Neural crest cell (in vitro differentiated cells): ENCODE results near the gene ITGAL. TPM values are rescaled to one million over a fixed set of nuclear protein-coding genes. Genes with fewer than 3 reads are reported as not detected.

Source experiments
- DNase-seq: peaks from one replicate; pipeline ENCODE4 v3.0.0; 2021; ENCODE audit warnings: low read depth, mixed read lengths, low spot score
- H3K27ac Mint-ChIP-seq: one replicate; pipeline ENCODE4 v1.8.0; 2021; ENCODE audit warnings: mild to moderate bottlenecking, mixed read lengths; ENCODE audit not compliant: unreplicated experiment
- H3K27me3 Mint-ChIP-seq: 2 replicates; pipeline ENCODE4 v1.8.0; 2021; ENCODE audit warnings: low read depth, mild to moderate bottlenecking, mixed read lengths
- H3K36me3 Mint-ChIP-seq: 2 replicates; pipeline ENCODE4 v1.8.0; 2021; ENCODE audit warnings: low read depth, mild to moderate bottlenecking, mixed read lengths
- H3K4me1 Mint-ChIP-seq: 2 replicates; pipeline ENCODE4 v1.8.0; 2021; ENCODE audit warnings: mixed read lengths
- H3K4me3 Mint-ChIP-seq: one replicate; pipeline ENCODE4 v1.8.0; 2021; ENCODE audit warnings: mild to moderate bottlenecking, mixed read lengths
- H3K9me3 Mint-ChIP-seq: 2 replicates; pipeline ENCODE4 v1.8.0; 2021; ENCODE audit warnings: mixed read lengths
- total RNA-seq: library from RNA; stranded (reverse); gene quantifications from 2 replicates; pipeline ENCODE4 v1.2.1, GENCODE V29; 2021
- TF ChIP-seq, protein P1 (sequence below): fragments of 200-600 bp; sonication (generic); conservative IDR thresholded peaks from 2 replicates; pipeline ENCODE4 v1.5.0; 2021; ENCODE audit warnings: antibody characterized with exemption, mild to moderate bottlenecking

ITGAL gene
- total RNA-seq, 1 donor from 2014 or later = not detected

DNA sequence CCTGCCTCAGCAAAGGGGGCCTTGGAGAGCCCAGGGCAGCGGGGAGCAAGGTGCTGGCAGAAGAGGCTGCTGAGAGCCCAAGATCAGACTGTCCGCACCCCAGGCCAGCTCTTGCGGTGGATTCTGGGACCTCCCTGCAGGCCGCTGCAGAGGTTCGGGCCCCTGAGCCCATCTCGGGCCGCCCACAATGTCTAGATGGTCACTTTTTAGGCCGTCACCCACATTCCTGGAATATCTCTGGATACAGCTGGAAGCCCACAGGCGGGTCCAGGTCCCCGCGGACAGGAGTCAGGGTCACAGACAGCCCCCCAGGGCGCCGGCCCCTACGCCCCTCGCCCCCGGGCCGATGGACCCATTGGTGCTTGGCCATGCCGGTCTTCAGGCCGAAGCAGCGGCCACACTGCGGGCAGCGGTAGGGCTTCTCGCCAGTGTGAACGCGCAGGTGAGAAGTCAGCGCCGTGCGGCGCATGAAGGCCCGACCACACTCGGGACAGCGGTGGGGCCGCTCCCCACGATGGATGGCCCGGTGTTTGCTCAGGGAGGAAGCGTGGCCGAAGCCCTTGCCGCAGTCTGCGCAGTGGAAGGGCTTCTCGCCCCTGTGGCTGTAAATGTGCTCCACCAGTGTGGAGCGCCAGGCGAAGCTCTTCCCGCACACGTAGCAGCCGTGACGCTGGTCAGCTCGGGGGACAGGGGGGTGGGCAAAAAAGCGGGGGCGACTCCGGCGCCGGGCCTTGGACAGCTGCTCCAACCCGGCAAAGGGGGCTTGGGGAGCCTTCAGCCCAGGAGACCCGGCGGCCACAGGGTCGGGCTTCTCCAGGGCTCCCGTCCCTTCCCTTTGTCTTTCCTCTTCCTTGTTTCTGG, 60.0 kb downstream of the ITGAL start:
- Mint-ChIP-seq H3K27ac (no peak overlapping the region), H3K36me3 (peaks cover 2% of the 10 kb centered on the region), H3K4me3 (peak overlapping the region; percentile 87), H3K9me3 (no peaks in the 10 kb centered on the region), H3K27me3 (no peaks in the 10 kb centered on the region), H3K4me1 (peaks cover 33% of the 10 kb centered on the region)
- TF ChIP-seq, protein P1, sequence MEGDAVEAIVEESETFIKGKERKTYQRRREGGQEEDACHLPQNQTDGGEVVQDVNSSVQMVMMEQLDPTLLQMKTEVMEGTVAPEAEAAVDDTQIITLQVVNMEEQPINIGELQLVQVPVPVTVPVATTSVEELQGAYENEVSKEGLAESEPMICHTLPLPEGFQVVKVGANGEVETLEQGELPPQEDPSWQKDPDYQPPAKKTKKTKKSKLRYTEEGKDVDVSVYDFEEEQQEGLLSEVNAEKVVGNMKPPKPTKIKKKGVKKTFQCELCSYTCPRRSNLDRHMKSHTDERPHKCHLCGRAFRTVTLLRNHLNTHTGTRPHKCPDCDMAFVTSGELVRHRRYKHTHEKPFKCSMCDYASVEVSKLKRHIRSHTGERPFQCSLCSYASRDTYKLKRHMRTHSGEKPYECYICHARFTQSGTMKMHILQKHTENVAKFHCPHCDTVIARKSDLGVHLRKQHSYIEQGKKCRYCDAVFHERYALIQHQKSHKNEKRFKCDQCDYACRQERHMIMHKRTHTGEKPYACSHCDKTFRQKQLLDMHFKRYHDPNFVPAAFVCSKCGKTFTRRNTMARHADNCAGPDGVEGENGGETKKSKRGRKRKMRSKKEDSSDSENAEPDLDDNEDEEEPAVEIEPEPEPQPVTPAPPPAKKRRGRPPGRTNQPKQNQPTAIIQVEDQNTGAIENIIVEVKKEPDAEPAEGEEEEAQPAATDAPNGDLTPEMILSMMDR = no peak
- DNase-seq = no peak

DNA sequence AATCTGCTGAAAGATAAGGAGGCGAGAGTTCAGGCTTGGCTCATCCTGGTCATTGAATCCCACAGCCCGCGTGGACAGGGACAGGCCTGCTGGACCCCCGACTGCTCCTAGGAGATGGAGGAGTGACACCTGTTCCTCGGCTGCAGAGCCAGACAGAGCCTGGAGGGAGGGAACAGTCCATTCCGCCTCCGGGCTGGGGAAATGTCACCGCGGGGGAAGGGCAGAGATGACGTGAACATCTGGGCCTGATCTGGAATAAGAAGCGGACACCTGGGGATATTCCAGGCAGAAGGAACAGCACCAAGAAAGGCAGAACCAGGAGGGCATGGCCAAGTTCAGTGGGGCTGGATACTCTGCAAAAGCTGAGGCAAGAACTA, 60.6 kb downstream of the ITGAL start:
- H3K27me3 Mint-ChIP-seq = no peaks in the 10 kb centered on the region
- H3K4me3 Mint-ChIP-seq = peak overlapping the region; percentile 87
- TF ChIP-seq, protein P1 = no peak
- H3K36me3 Mint-ChIP-seq = peaks cover 2% of the 10 kb centered on the region
- DNase-seq = no peak
- no peak overlapping the region for H3K27ac Mint-ChIP-seq
- H3K4me1 Mint-ChIP-seq = peaks cover 28% of the 10 kb centered on the region
- H3K9me3 Mint-ChIP-seq = no peaks in the 10 kb centered on the region

DNA sequence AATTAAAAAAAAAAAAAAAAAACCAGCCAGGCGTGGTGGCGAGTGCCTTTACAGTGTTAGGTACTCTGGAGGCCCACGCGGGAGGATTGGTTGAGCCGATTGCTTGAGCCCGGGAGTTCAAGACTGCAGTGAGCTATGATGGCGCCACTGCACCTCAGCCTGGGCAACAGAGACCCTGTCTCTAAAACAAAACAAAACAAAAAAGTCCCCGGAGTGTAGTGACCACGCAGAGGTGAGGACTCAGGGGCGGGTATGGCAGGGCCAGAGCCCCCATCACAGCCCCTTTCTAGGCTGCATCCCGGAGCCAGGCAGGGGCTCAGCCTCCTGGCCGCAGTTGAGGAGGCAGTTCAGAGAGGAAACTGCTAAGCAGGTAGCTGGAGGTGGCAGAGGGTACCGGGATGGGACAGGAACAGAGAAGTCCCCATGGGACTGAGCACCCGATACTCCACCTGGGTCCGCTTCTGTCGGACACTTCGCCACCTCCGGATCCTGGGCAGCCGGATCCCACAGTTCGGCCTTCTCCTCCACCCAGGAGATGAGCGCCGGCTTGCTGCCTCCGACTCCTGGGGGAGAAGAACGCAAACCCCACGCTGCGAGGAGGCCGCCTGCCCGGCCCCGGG, 61.3 kb downstream of the ITGAL start:
- H3K9me3 Mint-ChIP-seq = no peaks in the 10 kb centered on the region
- H3K27ac Mint-ChIP-seq = peak overlapping the region; percentile 62
- H3K36me3 Mint-ChIP-seq = peaks cover 2% of the 10 kb centered on the region
- peaks cover 24% of the 10 kb centered on the region for H3K4me1 Mint-ChIP-seq
- no peaks in the 10 kb centered on the region for H3K27me3 Mint-ChIP-seq
- TF ChIP-seq, protein P1 = no peak
- DNase-seq = no peak
- peak overlapping the region; percentile 84 for H3K4me3 Mint-ChIP-seq

DNA sequence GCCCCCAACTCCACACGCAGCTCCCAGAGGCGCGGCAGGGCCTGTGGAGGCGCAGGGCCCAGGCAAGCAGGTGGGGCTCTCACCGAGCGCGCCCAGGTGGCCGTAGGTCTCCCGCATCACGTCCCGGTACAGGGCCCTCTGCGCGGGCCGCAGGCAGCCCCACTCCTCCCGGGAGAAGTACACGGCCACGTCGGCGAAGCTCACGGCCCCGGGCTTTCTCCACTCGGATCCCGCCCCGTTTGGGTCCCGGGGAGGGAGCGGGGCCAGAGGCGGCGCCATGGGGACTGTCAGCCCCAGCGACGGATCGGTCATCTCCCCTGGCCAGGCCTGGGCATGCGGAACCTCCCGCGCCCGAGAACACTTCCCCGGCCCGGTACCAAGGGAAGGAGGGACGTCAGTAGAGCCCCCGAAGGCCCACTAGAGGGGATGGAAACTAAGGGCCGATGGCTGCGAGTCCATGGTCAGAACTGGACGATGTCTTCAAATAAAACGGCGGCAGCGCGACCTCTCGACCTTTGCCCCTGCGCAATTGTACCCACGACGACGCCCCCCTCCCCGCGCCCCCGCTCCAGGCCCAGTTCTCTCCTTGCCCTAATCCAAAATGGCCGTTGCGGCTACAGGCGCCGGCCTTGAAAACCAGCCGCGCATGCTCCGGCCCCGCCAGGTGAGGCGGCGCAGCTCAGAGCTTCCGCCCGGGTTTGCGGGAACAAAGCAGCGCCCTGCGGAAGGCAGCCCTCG, 62.0 kb downstream of the ITGAL start, which contains the start of gene ZNF747:
TSS of gene ZNF747 (minus strand) at position 491 of the 738 bp plus-strand sequence. CDS start at position 312, 179 bp downstream.
- Mint-ChIP-seq H3K27ac (peak within 1 kb of the TSS; percentile 95), H3K4me1 (peaks cover 23% of the 10 kb centered on the region), H3K4me3 (peak within 1 kb of the TSS; percentile 87), H3K9me3 (no peaks in the 10 kb centered on the region), H3K27me3 (no peaks in the 10 kb centered on the region), H3K36me3 (peaks cover 2% of the 10 kb centered on the region)
- peak; percentile 80 for DNase-seq
- TF ChIP-seq, protein P1 = peak; percentile 13

DNA sequence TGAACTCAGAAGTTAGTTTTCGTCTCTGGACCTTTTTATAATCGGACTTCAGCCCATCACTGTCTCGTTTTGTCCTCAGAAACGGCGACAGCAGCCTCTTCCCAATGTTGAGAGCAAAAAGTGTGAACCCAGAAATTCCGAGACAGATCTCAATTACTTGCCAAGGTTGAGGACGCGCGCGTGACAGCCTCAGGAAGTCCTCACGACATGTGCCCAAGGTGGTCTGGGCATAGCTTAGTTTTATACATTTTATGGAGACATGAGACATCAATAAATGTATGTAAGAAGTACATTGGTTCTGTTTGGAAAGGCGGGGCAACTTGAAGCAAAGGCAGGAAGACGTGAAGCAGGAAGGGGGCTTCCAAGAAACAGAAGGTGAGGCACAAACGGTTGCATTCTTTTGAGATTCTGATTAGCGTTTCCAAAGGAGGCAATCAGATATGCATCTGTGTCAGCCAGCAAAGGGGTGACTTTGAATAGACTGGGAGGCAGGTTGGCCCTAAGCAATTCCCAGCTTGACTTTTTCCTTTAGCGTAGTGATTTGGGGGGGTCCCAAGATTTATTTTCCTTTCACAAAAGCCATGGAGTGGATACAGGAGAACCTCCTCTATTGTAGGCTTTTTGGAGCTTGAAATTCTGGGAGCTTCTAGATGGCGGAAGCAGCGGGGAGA, 62.7 kb downstream of the ITGAL start:
- peak overlapping the region; percentile 87 for H3K4me3 Mint-ChIP-seq
- H3K9me3 Mint-ChIP-seq = no peaks in the 10 kb centered on the region
- DNase-seq = no peak
- peak overlapping the region; percentile 95 for H3K27ac Mint-ChIP-seq
- H3K36me3 Mint-ChIP-seq = peaks cover 2% of the 10 kb centered on the region
- H3K4me1 Mint-ChIP-seq = peaks cover 23% of the 10 kb centered on the region
- TF ChIP-seq, protein P1 = no peak
- no peaks in the 10 kb centered on the region for H3K27me3 Mint-ChIP-seq
